Measurements from ENCODE around the gene PAN3. TPM values are rescaled to one million over a fixed set of nuclear protein-coding genes. Genes with fewer than 3 reads are reported as not detected.

PAN3 gene
- total and polyA plus RNA-seq, 10 donors = 18.4 to 85.8 (median 70.1) TPM

DNA sequence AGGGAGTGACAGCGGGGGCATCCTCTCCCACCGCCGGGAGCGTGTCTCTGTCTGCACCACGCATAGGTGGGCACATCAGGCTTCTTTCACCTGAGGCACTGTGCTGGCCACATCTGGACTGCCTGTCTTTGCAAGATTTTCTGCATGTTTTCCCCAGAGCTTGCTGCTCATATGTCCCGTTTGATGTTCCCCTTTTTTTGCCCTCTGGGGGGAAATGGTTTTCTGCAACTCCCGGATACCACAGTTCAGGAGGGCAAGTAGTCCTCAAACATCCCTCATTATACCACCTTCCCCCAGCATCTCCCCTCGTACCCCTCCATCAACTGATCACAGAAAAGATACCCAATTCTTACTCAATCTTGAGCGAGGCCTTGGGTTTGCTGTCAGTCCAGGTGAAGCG, 168.0 kb downstream of the PAN3 start:
- TF ChIP-seq, protein P1, sequence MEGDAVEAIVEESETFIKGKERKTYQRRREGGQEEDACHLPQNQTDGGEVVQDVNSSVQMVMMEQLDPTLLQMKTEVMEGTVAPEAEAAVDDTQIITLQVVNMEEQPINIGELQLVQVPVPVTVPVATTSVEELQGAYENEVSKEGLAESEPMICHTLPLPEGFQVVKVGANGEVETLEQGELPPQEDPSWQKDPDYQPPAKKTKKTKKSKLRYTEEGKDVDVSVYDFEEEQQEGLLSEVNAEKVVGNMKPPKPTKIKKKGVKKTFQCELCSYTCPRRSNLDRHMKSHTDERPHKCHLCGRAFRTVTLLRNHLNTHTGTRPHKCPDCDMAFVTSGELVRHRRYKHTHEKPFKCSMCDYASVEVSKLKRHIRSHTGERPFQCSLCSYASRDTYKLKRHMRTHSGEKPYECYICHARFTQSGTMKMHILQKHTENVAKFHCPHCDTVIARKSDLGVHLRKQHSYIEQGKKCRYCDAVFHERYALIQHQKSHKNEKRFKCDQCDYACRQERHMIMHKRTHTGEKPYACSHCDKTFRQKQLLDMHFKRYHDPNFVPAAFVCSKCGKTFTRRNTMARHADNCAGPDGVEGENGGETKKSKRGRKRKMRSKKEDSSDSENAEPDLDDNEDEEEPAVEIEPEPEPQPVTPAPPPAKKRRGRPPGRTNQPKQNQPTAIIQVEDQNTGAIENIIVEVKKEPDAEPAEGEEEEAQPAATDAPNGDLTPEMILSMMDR (IDR thresholded peaks at IDR 0.05 in 8 of 11, conservative IDR thresholded peaks at IDR 0.05 in 3 of 11) = no peak
- TF ChIP-seq POLR2A (IDR thresholded peaks at IDR 0.05) (no peak), POLR2AphosphoS5 (IDR thresholded peaks at IDR 0.05) (no peak)
- peaks cover 0 to 3% (median 0%) of the 10 kb centered on the region in 6 donors for H3K4me1 ChIP-seq
- intact Hi-C loops (cut with DNase I; ENCODE audit: low total_unique reads) = no loop called here
- H3K27me3 ChIP-seq (replicated peaks in 1 of 7) = no peaks in the 10 kb centered on the region
- DNase-seq = no peak
- H3K36me3 ChIP-seq = peaks cover 0 to 28% (median 2%) of the 10 kb centered on the region in 6 donors
- no peak overlapping the region for H3K27ac ChIP-seq
- WGBS, 5 donors = 53 to 72% (median 67%) methylated on average over 6 to 10 of the region's 10 CpGs
- no peaks in the 10 kb centered on the region for H3K9me3 ChIP-seq
- no peak overlapping the region for H3K4me3 ChIP-seq

DNA sequence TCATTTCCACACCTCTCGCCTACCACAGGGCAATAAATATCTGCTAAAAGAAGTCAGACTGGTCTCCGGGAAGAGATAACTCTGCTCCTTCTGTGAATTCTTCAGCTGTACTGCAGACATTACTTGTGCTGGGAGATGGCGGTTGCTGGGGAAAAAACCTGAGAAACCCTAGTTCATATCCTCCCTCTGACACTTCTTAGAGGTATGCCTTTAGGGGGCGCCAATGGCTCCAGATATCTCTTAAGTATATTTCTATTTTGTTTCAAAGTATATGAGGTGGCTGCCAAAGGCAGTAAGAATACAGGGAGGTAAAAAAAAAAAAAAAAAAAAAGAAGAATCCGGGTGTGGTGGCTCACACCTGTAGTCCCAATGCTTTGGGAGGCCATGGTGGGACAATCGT, 175.2 kb downstream of the PAN3 start:
- WGBS, 5 donors = 75 to 88% (median 87%) methylated on average over 6 of the region's 6 CpGs
- peaks cover 0 to 17% (median 4%) of the 10 kb centered on the region in 6 donors for H3K4me1 ChIP-seq
- TF ChIP-seq, protein P1 (IDR thresholded peaks at IDR 0.05 in 8 of 11, conservative IDR thresholded peaks at IDR 0.05 in 3 of 11) = peak in 1 of 11 experiments; percentile 32
- TF ChIP-seq POLR2AphosphoS5 (IDR thresholded peaks at IDR 0.05) (no peak), POLR2A (IDR thresholded peaks at IDR 0.05) (no peak)
- H3K27ac ChIP-seq = no peak overlapping the region
- H3K36me3 ChIP-seq = peaks cover 0 to under 1% (median 0%) of the 10 kb centered on the region in 6 donors
- no peak for DNase-seq
- H3K9me3 ChIP-seq = no peaks in the 10 kb centered on the region
- intact Hi-C loops (cut with DNase I; ENCODE audit: low total_unique reads) = no loop called here
- no peak overlapping the region for H3K4me3 ChIP-seq
- H3K27me3 ChIP-seq (replicated peaks in 1 of 7) = no peaks in the 10 kb centered on the region

DNA sequence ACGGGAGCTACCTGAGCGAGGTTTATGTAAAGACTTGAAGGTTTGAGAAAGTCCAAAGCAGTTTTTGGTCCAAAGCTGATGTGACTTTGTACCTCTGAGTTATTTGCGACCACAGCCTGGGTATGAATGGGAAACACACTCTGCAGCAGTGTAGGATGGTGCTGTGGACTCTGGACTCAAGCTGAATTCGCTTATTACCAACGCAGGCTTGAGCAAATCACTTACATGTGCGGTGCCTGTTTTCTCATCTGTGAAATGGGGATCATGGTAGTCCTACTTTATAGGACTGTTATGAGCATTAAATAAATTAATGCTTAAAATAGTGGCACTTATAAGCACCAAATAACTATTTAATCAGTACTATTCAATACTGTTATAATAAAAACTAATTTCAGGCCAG, 176.5 kb downstream of the PAN3 start:
- H3K4me3 ChIP-seq = no peak overlapping the region
- no peak overlapping the region for H3K27ac ChIP-seq
- intact Hi-C loops (cut with DNase I; ENCODE audit: low total_unique reads) = no loop called here
- DNase-seq = no peak
- no peaks in the 10 kb centered on the region for H3K9me3 ChIP-seq
- WGBS, 5 donors = 90 to 96% (median 93%) methylated on average over 6 of the region's 6 CpGs
- H3K4me1 ChIP-seq = peaks cover 0 to 19% (median 6%) of the 10 kb centered on the region in 6 donors
- H3K27me3 ChIP-seq (replicated peaks in 1 of 7) = no peaks in the 10 kb centered on the region
- H3K36me3 ChIP-seq = no peaks in the 10 kb centered on the region
- TF ChIP-seq, protein P1 (IDR thresholded peaks at IDR 0.05 in 8 of 11, conservative IDR thresholded peaks at IDR 0.05 in 3 of 11) = no peak
- no peak for TF ChIP-seq POLR2A (IDR thresholded peaks at IDR 0.05)
- TF ChIP-seq POLR2AphosphoS5 (IDR thresholded peaks at IDR 0.05) = no peak

DNA sequence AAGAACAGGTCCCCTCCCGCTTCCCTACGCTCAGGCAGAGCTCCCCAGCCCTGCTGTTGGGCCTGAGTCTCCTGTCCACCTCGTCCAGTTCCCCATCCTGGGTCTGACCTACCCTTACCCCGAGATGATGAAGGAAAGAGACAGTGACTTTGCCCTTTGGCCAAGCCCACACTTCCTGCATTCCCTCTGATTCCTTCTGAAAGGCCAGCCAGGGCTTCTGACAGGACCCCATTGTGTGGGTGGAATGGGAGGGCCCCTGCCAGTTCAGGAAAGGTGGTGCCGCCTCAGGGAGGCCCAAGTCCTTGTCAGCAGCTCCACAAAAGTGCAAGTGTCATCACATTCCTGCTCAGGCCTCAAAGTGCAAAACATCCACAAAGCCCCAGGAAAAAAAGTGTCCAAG, 177.8 kb downstream of the PAN3 start:
- Histone ChIP-seq H3K27me3 (replicated peaks in 1 of 7) (no peaks in the 10 kb centered on the region), H3K9me3 (no peaks in the 10 kb centered on the region), H3K36me3 (peaks cover 0 to 6% (median 0%) of the 10 kb centered on the region in 6 donors), H3K27ac (peak overlapping the region in 4 of 8 donors; percentile 13 to 37 (median 16)), H3K4me1 (peaks cover 0 to 19% (median 6%) of the 10 kb centered on the region in 6 donors), H3K4me3 (no peak overlapping the region)
- peak in 1 of 3 donors; percentile 51 for TF ChIP-seq POLR2AphosphoS5 (IDR thresholded peaks at IDR 0.05)
- TF ChIP-seq, protein P1 (IDR thresholded peaks at IDR 0.05 in 8 of 11, conservative IDR thresholded peaks at IDR 0.05 in 3 of 11) = no peak
- no peak for DNase-seq
- 53 to 73% (median 68%) methylated on average over 5 of the region's 5 CpGs for WGBS, 5 donors
- intact Hi-C loops (cut with DNase I; ENCODE audit: low total_unique reads) = no loop called here
